GM19035 (cell line): Measurements from ENCODE around the gene PIK3R4.

Experiments used
- ATAC-seq: cut with Tn5 transposase; IDR thresholded peaks from one replicate; pipeline ENCODE4 v1.9.1; 2021; ENCODE audit not compliant: unreplicated experiment

Gene PIK3R4

DNA sequence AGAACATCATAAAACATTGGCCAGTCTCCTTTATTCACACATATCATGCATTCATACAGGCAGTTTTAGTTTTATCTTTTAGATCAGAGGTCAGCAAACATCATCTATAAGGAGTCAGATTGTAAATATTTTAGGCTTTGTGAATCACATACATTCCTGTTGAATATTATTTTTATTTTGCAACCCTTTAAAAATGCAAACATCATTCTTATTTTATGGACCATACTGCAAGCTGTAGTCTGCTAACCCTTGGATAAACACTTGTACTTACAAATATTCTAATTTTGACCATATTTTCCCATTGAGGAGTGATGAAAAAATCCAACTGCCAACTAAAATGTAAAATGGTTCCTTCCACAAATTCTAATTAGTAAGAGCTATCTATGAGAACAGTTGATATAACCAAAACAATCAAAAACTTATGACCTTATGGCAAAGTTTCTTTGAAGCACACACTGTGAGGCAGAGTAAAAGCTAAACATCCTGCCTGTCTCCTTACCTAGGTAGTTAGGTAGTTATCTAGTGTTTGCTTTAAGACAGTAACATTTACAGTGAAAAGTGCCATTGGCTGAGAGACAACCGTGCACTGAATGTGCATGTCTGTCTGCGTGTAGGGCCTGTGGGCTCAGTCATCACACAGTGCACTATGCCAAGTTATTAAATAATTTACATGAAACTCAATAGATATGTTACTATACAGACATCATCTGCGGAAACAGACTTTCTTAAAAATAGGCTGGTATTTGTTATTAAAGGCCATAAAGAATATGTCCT, 57.7 kb downstream of the PIK3R4 start:
- ATAC-seq: no peak

DNA sequence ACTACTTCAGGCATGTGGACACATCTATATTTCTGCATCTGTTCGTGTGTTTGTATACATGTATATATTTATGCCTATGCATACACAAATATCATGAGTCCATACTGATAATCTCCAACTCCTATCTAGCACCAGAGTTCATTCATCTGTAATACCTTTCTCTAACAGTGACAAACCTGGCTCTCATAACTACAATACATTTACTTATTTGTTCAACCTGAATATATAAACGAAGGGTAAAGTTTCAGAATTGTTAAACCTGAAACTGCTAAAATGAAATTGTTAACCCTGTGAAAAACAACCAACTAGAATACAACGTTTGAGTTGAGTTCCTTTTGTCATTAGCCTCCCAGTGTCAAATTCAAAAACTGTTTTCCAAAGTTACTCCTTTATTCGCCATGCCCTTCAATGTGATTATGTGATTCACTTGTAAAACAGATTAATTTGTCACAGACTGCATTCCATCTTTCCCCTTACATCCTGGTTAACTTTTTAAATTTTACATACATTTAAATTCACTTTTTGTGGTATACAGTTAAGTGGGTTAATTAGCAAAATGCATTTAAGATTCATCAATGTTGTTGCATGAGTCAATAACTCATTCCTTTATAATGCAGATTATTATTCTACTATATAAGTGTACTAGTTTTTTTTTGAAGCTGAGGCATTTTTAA, 58.5 kb downstream of the PIK3R4 start:
- peak; percentile 70 for ATAC-seq

DNA sequence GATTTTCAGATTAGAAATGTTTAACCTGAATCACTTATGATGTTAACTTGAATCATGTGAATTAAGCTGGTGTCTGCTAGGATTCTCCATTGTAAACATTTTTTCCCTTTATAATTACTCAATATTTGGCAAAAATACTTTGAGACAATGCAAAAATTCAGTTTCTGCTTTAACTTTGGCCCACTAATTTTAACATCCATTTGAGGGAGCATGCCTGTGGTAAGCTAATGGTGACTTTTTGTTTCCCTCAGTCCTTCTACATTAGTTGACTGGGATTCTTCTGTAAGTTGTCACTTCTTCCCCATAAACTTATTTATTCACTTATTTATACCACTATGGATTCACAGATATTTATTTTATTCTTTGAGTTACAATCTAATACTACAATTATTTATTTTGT, 59.3 kb downstream of the PIK3R4 start:
- ATAC-seq: no peak

DNA sequence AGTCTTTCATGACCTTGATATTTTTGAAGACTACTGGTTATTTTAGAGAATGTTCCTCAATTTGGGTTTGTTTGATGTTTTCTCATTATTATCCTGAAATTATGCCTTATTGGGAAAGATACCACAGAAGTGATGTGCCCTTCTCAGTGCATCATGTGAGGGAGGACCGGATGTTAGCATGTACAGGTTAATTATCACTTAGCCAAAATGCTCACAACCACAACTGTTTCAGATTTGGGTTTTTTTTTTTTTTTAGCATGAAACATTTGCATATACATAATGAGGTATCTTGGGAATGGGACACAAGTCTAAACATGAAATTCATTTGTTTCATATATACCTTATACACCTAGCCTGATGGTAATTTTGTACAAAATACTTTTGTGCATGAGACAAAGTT, 59.8 kb downstream of the PIK3R4 start:
- ATAC-seq: no peak

DNA sequence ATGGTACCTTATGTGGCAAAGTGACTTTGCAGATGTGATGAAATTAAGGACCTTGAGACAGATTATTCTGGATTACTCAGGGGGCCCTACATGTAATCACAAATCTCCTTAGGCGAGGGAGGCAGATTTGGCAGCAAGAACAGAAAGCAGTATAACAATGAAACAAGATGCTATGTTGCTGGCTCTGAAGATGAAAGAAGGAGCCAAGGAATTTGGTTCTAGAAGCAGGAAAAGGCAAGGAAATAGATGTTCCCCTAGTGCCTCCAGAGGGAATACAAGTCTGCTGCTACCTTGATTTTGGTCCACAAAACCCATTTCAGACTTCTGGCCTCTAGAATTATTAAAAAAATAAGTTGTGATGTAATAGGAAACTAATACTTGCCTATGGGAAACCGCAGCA, 64.5 kb downstream of the PIK3R4 start:
- no peak for ATAC-seq

DNA sequence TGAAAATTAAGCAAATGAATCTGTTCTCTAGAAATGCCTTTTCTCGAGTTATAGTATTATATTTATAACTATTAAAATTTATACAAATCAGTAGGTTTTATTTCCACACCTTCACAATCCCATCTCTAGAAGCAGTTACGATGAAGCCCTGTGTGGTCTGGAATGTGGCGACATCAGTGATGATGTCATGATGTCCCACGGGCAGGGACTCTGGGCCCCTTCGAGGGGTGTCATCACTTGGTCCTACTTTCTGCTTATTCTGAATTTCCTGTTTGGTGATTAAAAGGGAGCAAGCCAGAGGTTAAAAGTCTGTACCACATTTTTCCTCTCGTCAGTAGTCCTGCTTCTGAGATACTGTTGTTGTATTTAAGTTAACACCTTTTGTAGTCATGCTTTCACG, 67.4 kb downstream of the PIK3R4 start:
- ATAC-seq: no peak

DNA sequence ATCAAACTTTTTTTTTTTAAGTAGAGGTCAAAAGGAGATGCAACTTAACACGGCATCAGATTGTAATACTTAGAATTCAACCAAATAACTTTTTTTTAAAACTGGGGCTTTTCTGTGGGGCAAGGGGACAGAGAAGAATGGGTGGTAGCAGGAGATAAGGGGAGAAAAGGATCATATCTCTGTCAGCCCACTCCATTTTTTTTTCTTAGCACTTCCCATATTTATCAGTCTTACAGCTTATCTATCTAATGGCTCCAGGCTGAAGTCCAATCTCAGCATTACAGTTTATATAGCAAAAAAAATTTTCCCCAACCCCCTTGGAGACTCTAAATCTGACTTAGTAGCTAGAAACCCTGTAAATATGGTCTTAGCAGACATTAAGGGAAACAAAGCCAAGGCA, 69.3 kb downstream of the PIK3R4 start:
- ATAC-seq: no peak

DNA sequence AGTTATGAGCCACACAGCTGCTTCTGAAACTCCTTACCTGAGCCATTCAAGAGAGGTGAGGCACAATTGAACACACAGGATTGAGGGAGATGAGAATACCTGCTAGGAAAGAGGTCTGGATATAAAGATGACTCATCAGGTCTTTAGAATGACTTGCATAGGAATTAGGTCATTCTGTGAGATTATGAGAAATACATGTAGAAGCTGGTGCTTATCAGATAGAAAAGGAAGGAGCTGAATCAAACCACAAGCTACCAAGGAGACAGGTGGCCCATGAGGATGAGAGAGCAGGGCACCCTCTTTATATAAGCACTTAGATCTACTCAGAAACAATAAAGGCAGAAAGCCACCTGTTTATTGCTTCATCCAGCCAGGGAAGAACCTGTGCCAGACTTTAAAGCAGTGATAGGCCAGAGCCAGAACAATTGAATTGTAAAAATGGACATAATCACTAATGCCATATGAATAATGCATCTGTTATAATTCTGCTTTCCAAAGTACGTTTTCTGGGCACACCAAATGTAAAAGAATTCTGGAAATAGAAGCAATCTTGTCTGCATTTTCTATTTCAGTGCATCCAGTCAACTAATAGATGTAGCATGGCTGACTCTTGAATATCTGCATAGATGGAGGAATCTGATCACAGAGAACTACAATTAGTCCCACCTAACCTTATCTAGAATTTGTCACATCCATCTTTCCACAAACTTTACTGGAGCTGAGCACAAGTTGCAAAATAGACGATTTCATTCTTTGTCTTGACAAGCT, 74.9 kb downstream of the PIK3R4 start:
- ATAC-seq: no peak

DNA sequence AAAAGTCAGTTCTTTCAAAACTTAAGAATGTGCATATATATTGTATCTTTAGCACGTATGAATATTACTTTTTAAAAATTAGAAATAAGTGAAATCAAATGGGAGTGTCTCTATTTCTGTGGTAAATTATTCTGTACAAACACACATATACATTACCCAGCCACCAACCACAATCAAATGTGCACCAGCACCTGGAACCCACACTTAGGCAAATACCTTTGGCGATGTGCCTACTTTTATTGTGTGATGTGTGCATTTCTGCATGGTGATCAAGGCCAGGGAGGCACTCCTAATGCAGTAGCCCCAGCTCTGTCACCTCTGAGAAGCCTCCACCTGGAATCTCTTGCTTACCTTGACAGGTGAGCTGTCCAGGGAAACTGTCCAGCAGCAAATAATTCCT, 76.9 kb downstream of the PIK3R4 start:
- no peak for ATAC-seq

DNA sequence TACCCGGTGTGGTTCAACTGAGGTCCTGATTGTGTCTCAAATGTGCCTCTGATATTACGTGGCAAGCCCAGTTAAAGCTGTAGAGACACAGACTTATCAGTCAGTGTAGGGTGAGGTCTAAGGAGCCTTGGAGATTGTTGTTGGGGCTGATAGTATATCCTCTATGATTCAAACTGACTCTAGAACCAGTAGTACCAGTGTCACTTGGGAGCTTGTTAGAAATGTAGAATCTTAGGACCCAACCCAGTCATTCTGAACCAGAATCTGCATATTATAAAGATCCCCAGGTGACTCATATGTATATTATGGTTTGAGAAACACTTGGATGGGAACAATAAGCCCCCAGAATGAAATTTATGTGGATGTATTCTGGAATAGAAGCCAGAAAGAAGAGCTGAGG, 83.5 kb downstream of the PIK3R4 start:
- no peak for ATAC-seq

DNA sequence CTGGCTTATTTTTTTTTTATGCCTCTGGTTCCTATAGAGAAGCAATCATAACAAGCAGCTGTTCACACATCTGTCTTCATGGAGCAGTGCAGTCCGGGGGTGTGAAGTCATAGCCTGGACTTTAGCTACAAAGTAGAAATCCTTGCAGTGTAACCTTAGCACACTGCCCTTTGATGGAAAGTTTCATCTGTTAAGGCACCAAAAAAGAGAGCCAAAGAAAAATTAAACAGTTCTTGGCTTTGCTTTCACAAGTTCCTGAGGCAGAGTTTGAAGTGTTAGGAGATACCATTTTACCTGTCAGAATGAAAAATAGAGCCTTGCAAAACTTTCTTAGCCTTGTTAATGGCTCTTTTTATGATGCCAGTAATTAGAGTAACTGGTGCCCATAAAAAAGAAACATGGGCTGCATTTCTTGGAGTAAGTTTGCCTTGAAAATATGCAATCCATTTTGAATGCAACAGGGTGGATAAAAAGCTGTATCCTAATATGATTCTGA, 84.1 kb downstream of the PIK3R4 start:
- no peak for ATAC-seq

DNA sequence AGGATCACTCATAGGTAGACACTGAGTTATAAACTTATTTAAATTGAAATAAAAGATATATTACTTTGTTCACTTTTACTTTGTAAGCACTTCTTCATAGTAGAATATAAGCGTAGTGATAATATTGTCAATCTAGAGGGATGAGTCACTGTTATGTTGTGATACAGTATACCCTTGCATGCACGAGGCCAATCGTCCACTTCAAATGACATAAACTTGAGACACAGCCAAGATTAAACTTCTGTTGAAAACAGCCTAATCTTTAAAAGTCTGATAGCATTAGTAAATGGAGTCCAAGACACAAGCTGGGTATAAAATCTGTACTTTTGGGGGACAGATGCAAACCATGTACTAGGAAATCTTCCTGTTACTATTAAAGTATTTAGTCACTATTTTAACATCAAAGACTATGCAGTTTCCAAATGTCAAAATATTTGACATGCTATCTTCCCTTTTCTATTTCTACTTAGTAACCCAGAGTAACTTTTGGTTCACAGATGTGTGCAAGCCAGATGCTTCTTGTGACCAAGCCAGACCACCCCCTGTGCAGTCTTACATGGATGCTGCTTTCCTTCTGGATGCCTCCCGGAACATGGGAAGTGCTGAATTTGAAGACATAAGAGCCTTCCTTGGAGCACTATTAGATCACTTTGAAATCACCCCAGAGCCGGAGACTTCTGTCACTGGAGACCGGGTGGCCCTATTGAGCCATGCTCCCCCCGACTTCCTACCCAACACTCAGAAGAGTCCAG, 85.3 kb downstream of the PIK3R4 start:
- no peak for ATAC-seq

DNA sequence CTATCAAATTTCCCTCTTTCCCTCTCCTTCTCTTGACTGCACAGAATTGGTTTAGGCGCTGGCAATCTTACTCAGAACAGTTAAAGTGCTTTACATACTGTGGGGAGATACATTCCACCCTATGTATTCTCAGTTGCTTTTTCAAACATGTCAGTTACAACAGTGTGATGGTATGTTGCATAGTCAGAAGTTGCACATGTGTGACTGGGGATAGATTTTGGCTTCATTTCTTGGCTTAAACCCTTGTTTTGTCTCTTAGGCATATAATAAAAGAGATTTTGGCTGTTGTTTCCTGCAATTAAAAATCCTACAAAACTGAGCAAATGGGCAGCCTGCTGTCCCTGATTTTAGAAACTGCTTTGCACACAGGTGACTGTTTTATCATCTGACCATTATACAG, 86.7 kb downstream of the PIK3R4 start:
- no peak for ATAC-seq

DNA sequence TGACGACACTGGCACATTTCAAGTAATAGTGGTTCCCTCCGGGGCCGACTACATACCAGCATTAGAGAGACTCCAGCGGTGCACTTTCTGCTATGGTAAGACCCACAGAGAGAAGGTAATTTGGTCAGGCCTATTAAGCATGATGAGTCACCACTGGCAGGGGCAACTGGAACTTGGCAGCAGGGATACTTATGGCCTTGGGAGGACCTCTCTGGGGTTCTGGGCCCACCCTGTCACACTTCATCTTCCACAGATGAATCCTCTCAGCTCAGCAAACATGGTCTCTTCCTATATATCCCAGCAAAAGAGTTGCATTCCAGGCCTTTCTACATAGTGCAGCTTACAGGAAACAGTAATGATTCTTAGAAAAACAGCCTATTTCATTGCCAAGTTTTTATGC, 88.0 kb downstream of the PIK3R4 start:
- no peak for ATAC-seq

DNA sequence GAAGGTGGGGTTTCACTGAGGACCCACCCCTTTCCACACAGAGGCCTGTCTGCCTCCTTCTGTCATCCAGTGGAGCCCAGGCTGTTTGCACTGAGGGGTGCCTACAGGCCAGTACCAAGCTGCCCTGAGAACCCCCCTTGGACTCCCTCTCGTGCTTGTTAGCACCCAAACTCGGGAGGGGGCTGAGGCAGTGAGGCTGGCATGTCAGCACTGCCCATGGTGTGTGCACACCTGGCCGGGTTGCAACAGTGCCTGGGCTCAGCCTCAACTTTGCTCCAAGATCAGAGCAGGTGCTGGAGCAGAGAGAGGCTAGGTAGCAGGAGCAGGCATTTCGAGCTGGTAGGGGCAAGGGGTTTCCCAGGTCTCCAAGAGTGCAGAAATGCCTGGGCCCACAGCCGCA, 90.0 kb downstream of the PIK3R4 start:
- no peak for ATAC-seq

DNA sequence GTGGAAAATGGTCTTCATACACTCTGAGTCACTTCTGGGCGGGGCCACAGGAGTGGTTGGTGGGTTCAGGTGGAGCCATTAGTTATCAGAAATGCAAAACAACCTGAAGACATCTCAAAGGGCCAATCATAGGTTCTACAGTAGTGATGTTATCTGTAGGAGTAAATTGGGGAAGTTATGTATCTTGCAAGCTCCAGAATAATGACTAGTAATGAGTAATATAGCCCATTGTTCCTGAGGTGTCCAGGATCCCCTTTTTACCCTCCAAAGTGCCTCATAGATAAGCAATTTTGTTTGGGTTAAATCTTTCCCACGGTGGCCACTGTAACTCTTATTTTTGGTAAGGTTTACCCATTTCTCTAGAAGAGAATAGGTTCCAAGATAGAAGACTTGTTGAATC, 91.7 kb downstream of the PIK3R4 start:
- ATAC-seq: no peak

DNA sequence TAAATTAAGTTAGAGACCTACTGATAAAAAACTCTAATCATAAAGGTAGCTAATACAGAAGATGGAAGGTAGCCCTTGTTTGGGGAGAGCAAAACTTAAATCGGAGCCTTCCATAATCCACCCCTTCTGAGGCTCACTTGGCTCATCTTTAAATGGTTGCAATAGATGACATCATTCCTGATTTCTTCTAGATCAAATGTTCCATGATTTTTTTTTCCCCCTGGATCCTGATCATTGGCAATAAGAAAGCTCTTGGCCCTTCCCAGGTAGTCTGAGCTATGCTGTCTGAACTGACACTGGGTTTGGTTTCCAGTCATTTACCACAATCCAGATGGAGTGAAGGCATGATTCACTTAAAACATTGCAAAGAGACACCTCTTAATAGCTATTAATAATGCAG, 92.5 kb downstream of the PIK3R4 start:
- no peak for ATAC-seq

DNA sequence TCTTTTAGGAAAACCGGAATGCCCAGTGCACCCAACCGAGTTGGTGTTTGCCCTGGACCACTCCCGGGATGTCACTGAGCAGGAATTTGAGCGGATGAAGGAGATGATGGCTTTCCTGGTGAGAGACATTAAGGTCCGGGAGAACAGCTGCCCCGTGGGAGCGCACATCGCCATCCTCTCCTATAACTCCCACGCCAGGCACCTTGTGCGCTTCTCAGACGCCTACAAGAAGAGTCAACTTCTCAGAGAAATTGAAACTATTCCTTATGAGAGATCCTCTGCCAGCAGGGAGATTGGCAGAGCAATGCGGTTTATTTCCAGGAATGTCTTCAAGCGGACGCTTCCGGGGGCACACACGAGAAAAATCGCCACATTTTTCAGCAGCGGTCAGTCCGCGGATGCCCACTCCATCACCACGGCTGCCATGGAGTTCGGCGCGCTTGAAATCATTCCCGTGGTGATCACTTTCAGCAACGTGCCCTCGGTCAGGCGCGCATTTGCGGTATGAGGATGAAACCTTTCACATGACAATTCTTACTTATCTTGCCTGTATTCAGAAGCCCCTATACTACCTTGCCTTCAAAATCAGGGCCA, 97.5 kb downstream of the PIK3R4 start:
- no peak for ATAC-seq

DNA sequence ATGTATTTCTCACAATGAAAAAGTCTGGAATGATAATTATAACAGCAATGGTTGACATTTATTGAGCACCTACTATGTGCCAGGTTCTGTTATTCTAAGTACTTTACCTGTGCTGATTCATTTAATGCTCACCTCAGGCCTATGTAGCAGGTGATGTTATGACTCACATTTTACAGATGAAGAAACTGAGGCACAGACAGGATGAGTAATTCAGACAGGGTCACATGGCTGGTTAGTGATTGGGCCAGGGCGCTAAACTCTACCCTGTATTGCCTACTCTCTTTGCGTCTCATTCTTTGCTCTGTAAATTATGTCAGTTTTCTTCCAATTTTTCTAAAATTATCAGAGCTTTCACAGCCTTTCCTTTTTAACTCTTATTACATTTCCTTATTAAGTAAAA, 98.3 kb downstream of the PIK3R4 start:
- no peak for ATAC-seq

DNA sequence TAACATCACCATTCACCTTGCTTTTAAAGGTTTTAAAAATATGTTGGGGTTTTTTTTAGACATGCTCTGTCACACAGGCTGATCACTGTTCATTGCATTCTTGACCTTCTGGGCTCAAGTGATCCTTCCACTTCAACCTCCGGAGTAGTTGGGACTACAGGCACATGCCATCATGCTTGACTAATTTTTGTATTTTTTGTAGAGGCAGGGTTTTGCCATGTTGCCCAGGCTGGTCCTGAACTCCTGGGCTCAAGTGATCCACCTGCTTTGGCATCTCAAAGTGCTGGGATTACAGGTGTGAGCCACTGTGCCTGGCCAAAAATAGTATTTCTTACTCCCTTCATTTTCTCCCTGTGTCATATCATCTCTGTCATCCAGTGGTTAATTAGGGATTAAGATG, 101.4 kb downstream of the PIK3R4 start:
- ATAC-seq: no peak
